ENCODE data around the gene CDH12.

GRCh38 chr5:21844960-21845359 is 1008.2 kb downstream of the CDH12 start:
- TF ChIP-seq POLR2A (IDR thresholded peaks at IDR 0.05) = no peak
- TF ChIP-seq, protein P1, sequence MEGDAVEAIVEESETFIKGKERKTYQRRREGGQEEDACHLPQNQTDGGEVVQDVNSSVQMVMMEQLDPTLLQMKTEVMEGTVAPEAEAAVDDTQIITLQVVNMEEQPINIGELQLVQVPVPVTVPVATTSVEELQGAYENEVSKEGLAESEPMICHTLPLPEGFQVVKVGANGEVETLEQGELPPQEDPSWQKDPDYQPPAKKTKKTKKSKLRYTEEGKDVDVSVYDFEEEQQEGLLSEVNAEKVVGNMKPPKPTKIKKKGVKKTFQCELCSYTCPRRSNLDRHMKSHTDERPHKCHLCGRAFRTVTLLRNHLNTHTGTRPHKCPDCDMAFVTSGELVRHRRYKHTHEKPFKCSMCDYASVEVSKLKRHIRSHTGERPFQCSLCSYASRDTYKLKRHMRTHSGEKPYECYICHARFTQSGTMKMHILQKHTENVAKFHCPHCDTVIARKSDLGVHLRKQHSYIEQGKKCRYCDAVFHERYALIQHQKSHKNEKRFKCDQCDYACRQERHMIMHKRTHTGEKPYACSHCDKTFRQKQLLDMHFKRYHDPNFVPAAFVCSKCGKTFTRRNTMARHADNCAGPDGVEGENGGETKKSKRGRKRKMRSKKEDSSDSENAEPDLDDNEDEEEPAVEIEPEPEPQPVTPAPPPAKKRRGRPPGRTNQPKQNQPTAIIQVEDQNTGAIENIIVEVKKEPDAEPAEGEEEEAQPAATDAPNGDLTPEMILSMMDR (IDR thresholded peaks at IDR 0.05) = no peak
- no peak for TF ChIP-seq POLR2AphosphoS5 (IDR thresholded peaks at IDR 0.05)
